Neural progenitor cell (in vitro differentiated cells): ENCODE measurements around the gene RNF151. TPM values are rescaled to one million over a fixed set of nuclear protein-coding genes. Genes with fewer than 3 reads are reported as not detected.
"Not testable (repeated sequence)": the region's sequence is repeated elsewhere in the genome, so short reads cannot be mapped to it uniquely, and the experiment has no call there.

ENCODE experiments used
- DNase-seq: peaks from one replicate; pipeline ENCODE4 v3.0.0-alpha.2; 2016; ENCODE audit warnings: low spot score
- H2AFZ ChIP-seq: fragments of 200-600 bp; sonication (generic); replicated peaks from 2 replicates; pipeline ENCODE4 v1.6.1; 2016; ENCODE audit warnings: antibody characterized with exemption
- H3F3A ChIP-seq: fragments of 200-600 bp; sonication (generic); 2 replicates; pipeline ENCODE4 v1.6.1; 2016; ENCODE audit warnings: antibody characterized with exemption, low read depth
- H3K27ac ChIP-seq: fragments of 200-600 bp; sonication (generic); 2 replicates; pipeline ENCODE4 v1.5.1; 2016; ENCODE audit warnings: mild to moderate bottlenecking
- H3K27me3 ChIP-seq: fragments of 200-600 bp; sonication (generic); 2 replicates; pipeline ENCODE4 v1.6.1; 2016; ENCODE audit warnings: mild to moderate bottlenecking, moderate library complexity
- H3K36me3 ChIP-seq: fragments of 200-600 bp; sonication (generic); 2 replicates; pipeline ENCODE4 v1.5.1; 2016
- H3K4me1 ChIP-seq: fragments of 200-600 bp; sonication (generic); 2 replicates; pipeline ENCODE4 v1.6.1; 2016; ENCODE audit warnings: mixed run types
- H3K4me2 ChIP-seq: fragments of 200-600 bp; sonication (generic); 2 replicates; pipeline ENCODE4 v1.6.1; 2016
- H3K4me3 ChIP-seq: fragments of 200-600 bp; sonication (generic); 2 replicates; pipeline ENCODE4 v1.5.1; 2016
- H3K79me2 ChIP-seq: fragments of 200-600 bp; sonication (generic); 2 replicates; pipeline ENCODE4 v1.6.1; 2016; ENCODE audit warnings: low read depth
- H3K9ac ChIP-seq: fragments of 200-600 bp; sonication (generic); 2 replicates; pipeline ENCODE4 v1.6.1; 2016
- H3K9me3 ChIP-seq: fragments of 200-600 bp; sonication (generic); 2 replicates; pipeline ENCODE4 v1.5.1; 2016; ENCODE audit warnings: low read depth
- H4K20me1 ChIP-seq: fragments of 200-600 bp; sonication (generic); 2 replicates; pipeline ENCODE4 v1.6.1; 2016; ENCODE audit warnings: low read depth
- H3K27ac Mint-ChIP-seq: 3 replicates; pipeline ENCODE4 v1.8.0; 2021; ENCODE audit warnings: mixed read lengths
- H3K27me3 Mint-ChIP-seq: 2 replicates; pipeline ENCODE4 v1.8.0; 2022; ENCODE audit warnings: low read depth, mild to moderate bottlenecking, inconsistent platforms, moderate library complexity, mixed read lengths; ENCODE audit not compliant: insufficient read depth
- H3K36me3 Mint-ChIP-seq: 3 replicates; pipeline ENCODE4 v1.8.0; 2021; ENCODE audit warnings: mixed read lengths
- H3K4me1 Mint-ChIP-seq: 3 replicates; pipeline ENCODE4 v1.8.0; 2021; ENCODE audit warnings: mixed read lengths
- H3K4me3 Mint-ChIP-seq: 3 replicates; pipeline ENCODE4 v1.8.0; 2021; ENCODE audit warnings: mild to moderate bottlenecking, moderate library complexity, mixed read lengths
- H3K9me3 Mint-ChIP-seq: 3 replicates; pipeline ENCODE4 v1.8.0; 2020; ENCODE audit warnings: mixed read lengths
- EZH2 ChIP-seq: fragments of 200-600 bp; sonication (generic); IDR thresholded peaks from 2 replicates; pipeline ENCODE4 v1.6.1; 2017; ENCODE audit warnings: antibody characterized with exemption, mild to moderate bottlenecking, moderate library complexity
- EZH2phosphoT487 ChIP-seq: fragments of 200-600 bp; sonication (generic); IDR thresholded peaks from 2 replicates; pipeline ENCODE4 v1.6.1; 2017; ENCODE audit warnings: antibody characterized with exemption
- total RNA-seq: library from RNA; depleted of rRNA; stranded (reverse); fragments of >200 nt; gene quantifications from 2 replicates; pipeline ENCODE4 v1.2.3, GENCODE V29; 2015; ENCODE audit warnings: low replicate concordance
- TF ChIP-seq, protein P1 (sequence below): fragments of 200-600 bp; sonication (generic); IDR thresholded peaks from 2 replicates; pipeline ENCODE4 v1.5.1; 2017; ENCODE audit warnings: antibody characterized with exemption, mild to moderate bottlenecking

Gene RNF151
- total RNA-seq, 1 donor from 2014 or later = not detected

DNA sequence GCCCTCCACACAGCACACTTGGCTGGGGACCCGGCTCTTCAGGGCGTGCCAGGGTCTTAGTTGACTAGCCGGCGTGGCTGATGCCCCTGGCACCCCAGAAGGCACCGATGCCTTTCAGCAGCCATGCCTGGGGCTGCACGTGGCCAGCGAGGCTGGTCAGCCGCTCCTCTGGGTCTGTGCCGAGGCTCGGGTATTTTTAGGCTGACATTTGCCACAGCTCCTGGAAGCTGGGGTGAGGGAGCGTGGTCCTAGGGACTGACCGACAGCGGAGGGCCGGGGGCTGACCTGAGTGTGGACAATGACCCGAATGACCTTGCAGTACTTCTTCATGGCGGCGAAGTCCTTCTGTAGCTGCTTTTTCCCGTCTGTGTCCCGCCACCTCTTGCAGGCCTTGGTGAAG is 16.1 kb upstream of the RNF151 start:
- Mint-ChIP-seq H3K27ac (no peak overlapping the region), H3K27me3 (peaks cover 6% of the 10 kb centered on the region), H3K4me3 (no peak overlapping the region), H3K4me1 (peaks cover 5% of the 10 kb centered on the region), H3K9me3 (no peaks in the 10 kb centered on the region), H3K36me3 (no peaks in the 10 kb centered on the region)
- no peaks in the 10 kb centered on the region for H3K9me3 ChIP-seq
- H3F3A ChIP-seq = no peaks in the 10 kb centered on the region
- H3K27ac ChIP-seq = no peak overlapping the region
- H4K20me1 ChIP-seq = no peaks in the 10 kb centered on the region
- H3K4me1 ChIP-seq = no peaks in the 10 kb centered on the region
- no peaks in the 10 kb centered on the region for H3K79me2 ChIP-seq
- H3K4me3 ChIP-seq = no peak overlapping the region
- no peak overlapping the region for H3K4me2 ChIP-seq
- no peak overlapping the region for H2AFZ ChIP-seq
- DNase-seq = no peak
- H3K36me3 ChIP-seq = no peaks in the 10 kb centered on the region
- H3K9ac ChIP-seq = no peak overlapping the region
- no peaks in the 10 kb centered on the region for H3K27me3 ChIP-seq
- TF ChIP-seq, protein P1, sequence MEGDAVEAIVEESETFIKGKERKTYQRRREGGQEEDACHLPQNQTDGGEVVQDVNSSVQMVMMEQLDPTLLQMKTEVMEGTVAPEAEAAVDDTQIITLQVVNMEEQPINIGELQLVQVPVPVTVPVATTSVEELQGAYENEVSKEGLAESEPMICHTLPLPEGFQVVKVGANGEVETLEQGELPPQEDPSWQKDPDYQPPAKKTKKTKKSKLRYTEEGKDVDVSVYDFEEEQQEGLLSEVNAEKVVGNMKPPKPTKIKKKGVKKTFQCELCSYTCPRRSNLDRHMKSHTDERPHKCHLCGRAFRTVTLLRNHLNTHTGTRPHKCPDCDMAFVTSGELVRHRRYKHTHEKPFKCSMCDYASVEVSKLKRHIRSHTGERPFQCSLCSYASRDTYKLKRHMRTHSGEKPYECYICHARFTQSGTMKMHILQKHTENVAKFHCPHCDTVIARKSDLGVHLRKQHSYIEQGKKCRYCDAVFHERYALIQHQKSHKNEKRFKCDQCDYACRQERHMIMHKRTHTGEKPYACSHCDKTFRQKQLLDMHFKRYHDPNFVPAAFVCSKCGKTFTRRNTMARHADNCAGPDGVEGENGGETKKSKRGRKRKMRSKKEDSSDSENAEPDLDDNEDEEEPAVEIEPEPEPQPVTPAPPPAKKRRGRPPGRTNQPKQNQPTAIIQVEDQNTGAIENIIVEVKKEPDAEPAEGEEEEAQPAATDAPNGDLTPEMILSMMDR = no peak
- no peak for TF ChIP-seq EZH2
- TF ChIP-seq EZH2phosphoT487 = no peak

DNA sequence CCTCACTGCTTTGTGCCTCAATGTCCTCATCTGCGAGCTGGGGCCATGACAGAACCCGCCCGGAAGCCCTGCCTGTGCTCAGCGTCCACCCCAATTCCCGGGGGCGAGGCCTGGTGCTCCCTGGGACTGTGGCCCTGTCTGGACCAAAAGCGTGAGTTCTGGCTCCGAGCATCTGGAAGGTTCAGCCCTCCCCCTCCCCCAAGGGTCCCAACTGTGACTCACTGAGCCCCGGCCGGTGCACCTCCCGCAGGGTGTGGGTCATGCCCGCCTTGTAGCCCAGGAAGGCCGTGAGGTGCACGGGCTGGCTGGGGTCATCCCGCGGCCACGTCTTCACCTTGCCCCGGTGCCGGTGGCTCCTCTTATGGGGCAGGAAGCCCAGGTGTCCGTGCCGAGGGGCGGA is 12.9 kb upstream of the RNF151 start:
- no peaks in the 10 kb centered on the region for H4K20me1 ChIP-seq
- H3K79me2 ChIP-seq = no peaks in the 10 kb centered on the region
- no peaks in the 10 kb centered on the region for H3K9me3 ChIP-seq
- H3K4me1 ChIP-seq = no peaks in the 10 kb centered on the region
- TF ChIP-seq EZH2phosphoT487 = no peak
- TF ChIP-seq, protein P1 = no peak
- TF ChIP-seq EZH2 = no peak
- Mint-ChIP-seq H3K4me3 (no peak overlapping the region), H3K36me3 (no peaks in the 10 kb centered on the region), H3K27ac (no peak overlapping the region), H3K27me3 (peaks cover 5% of the 10 kb centered on the region), H3K4me1 (peaks cover 5% of the 10 kb centered on the region), H3K9me3 (no peaks in the 10 kb centered on the region)
- H2AFZ ChIP-seq = no peak overlapping the region
- H3K27ac ChIP-seq = no peak overlapping the region
- no peak overlapping the region for H3K4me3 ChIP-seq
- H3K9ac ChIP-seq = no peak overlapping the region
- no peaks in the 10 kb centered on the region for H3K36me3 ChIP-seq
- peaks cover under 1% of the 10 kb centered on the region for H3F3A ChIP-seq
- H3K27me3 ChIP-seq = no peaks in the 10 kb centered on the region
- no peak for DNase-seq
- H3K4me2 ChIP-seq = no peak overlapping the region

DNA sequence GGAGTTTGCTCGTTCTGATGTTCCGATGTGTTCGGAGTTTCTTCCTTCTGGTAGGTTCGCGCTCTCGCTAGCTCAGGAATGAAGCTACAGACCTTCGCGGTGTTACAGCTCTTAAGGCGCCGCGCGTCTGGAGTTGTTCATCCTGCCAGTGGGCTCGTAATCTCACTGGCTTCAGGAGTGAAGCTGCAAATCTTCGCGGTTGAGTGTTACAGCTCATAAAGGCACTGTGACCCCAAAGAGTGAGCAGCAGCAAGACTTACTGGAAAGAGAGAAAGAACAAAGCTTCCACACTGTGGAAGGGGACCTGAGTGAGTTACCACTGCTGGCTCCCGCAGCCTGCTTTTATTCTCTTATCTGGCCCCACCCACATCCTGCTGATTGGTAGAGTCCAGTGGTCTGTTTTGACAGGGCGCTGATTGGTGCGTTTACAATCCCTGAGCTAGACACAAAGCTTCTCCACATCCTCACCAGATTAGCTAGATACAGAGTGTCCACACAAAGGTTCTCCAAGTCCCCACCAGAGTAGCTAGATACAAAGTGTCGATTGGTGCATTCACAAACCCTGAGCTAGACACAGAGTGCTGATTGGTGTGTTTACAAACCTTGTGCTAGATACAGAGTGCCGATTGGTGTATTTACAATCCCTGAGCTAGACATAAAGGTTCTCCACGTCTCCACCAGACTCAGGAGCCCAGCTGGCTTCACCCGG is 9.1 kb upstream of the RNF151 start:
- H3K27me3 Mint-ChIP-seq, H3K4me3 ChIP-seq, H3K36me3 ChIP-seq, DNase-seq, H3K4me2 ChIP-seq, H3K36me3 Mint-ChIP-seq, H3K4me3 Mint-ChIP-seq, H3K9ac ChIP-seq, H3K4me1 ChIP-seq, H3K27me3 ChIP-seq, H2AFZ ChIP-seq, H3K9me3 ChIP-seq, H3K27ac ChIP-seq, H3K9me3 Mint-ChIP-seq: not testable (repeated sequence)
- Mint-ChIP-seq H3K27ac (peak overlapping the region; percentile 78), H3K4me1 (peaks cover 18% of the 10 kb centered on the region)
- H4K20me1 ChIP-seq = peaks cover 24% of the 10 kb centered on the region
- peaks cover 18% of the 10 kb centered on the region for H3K79me2 ChIP-seq
- H3F3A ChIP-seq = peaks cover 29% of the 10 kb centered on the region

DNA sequence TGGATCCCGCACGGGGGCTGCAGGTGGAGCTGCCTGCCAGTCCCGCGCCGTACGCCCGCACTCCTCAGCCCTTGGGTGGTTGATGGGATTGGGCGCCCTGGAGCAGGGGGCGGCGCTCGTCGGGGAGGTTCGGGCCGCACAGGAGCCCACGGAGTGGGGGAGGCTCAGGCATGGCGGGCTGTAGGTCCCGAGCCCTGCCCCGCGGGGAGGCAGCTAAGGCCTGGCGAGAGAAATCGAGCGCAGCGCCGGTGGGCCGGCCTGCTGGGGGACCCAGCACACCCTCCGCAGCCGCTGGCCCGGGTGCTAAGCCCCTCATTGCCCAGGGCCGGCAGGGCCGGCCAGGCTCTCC is 8.5 kb upstream of the RNF151 start:
- not testable (repeated sequence) for H2AFZ ChIP-seq, DNase-seq, H3K9me3 ChIP-seq, H3K9ac ChIP-seq, H3K4me3 Mint-ChIP-seq, H3K36me3 Mint-ChIP-seq, H3K4me2 ChIP-seq, H3K27ac ChIP-seq, H3K9me3 Mint-ChIP-seq, H3K27me3 Mint-ChIP-seq, H3K27me3 ChIP-seq, H3K4me3 ChIP-seq, H3K27ac Mint-ChIP-seq, H3K36me3 ChIP-seq
- Histone ChIP-seq H3K79me2 (peaks cover 23% of the 10 kb centered on the region), H3F3A (peaks cover 35% of the 10 kb centered on the region), H4K20me1 (peaks cover 29% of the 10 kb centered on the region), H3K4me1 (peaks cover 12% of the 10 kb centered on the region)
- H3K4me1 Mint-ChIP-seq = peaks cover 19% of the 10 kb centered on the region
